Caco-2 (cell line): Measurements from ENCODE around the gene RHBDD1. TPM values are rescaled to one million over a fixed set of nuclear protein-coding genes. Genes with fewer than 3 reads are reported as not detected.

ENCODE experiments used
- BruUV-seq: library from RNA; stranded (reverse); fragments of 400-500 nt; replicated peaks from 2 replicates; lab custom pipeline; 2021; lab: Mats Ljungman, UMichigan
- CTCF ChIA-PET: fragments of 300-600 bp; sonication (Branson Sonifier 250); formaldehyde crosslinking; loops from one replicate; lab custom pipeline; 2022; ENCODE audit warnings: antibody characterized with exemption; lab: Charles Lee
- POLR2A ChIA-PET: fragments of 300-600 bp; sonication (Branson Sonifier 250); formaldehyde crosslinking; loops from one replicate; lab custom pipeline; 2022; ENCODE audit warnings: antibody characterized with exemption; lab: Charles Lee
- DNase-seq, 2 experiments: peaks; one replicate each; pipeline versions ENCODE4 v3.0.0 to v3.0.0-alpha.2; 2020 to 2022
- H3K27me3 ChIP-seq: replicated peaks from 2 replicates; pipeline ENCODE4 v1.6.0; 2011; ENCODE audit warnings: low read length; ENCODE audit not compliant: control insufficient read depth, insufficient read depth
- H3K36me3 ChIP-seq: 2 replicates; pipeline ENCODE4 v1.5.1; 2011; ENCODE audit warnings: low read length; ENCODE audit not compliant: control insufficient read depth, insufficient read depth
- H3K4me1 ChIP-seq: fragments of 250-450 bp; sonication (Bioruptor Pico); 2 replicates; pipeline ENCODE4 v1.5.1; 2020; ENCODE audit warnings: mild to moderate bottlenecking
- H3K4me3 ChIP-seq: 2 replicates; pipeline ENCODE4 v1.5.1; 2011; ENCODE audit warnings: low read depth, mild to moderate bottlenecking, control low read depth, low read length
- H3K9me3 ChIP-seq: fragments of 250-450 bp; sonication (Bioruptor Pico); 2 replicates; pipeline ENCODE4 v1.5.1; 2020; ENCODE audit warnings: mild to moderate bottlenecking, moderate library complexity
- H3K27ac Mint-ChIP-seq: one replicate; pipeline ENCODE4 v1.8.0; 2022; ENCODE audit warnings: mixed read lengths; ENCODE audit not compliant: unreplicated experiment
- H3K27me3 Mint-ChIP-seq: one replicate; pipeline ENCODE4 v1.8.0; 2022; ENCODE audit warnings: mixed read lengths; ENCODE audit not compliant: insufficient read depth, unreplicated experiment
- H3K36me3 Mint-ChIP-seq: one replicate; pipeline ENCODE4 v1.8.0; 2022; ENCODE audit warnings: mild to moderate bottlenecking, mixed read lengths; ENCODE audit not compliant: insufficient read depth, unreplicated experiment
- H3K4me1 Mint-ChIP-seq: one replicate; pipeline ENCODE4 v1.8.0; 2022; ENCODE audit warnings: low read depth, mixed read lengths; ENCODE audit not compliant: unreplicated experiment
- H3K4me3 Mint-ChIP-seq: one replicate; pipeline ENCODE4 v1.8.0; 2022; ENCODE audit warnings: mild to moderate bottlenecking, moderate library complexity, mixed read lengths; ENCODE audit not compliant: unreplicated experiment
- H3K9me3 Mint-ChIP-seq: one replicate; pipeline ENCODE4 v1.8.0; 2022; ENCODE audit warnings: mixed read lengths; ENCODE audit not compliant: unreplicated experiment
- CTCF ChIP-seq, 2 experiments: fragments of 200-600 bp in 1 of 2; IDR thresholded peaks; 1 replicate in 1 of 2; 2 replicates in 1 of 2; pipeline versions ENCODE4 v1.5.1 to v1.8.0; 2011 to 2022; ENCODE audit warnings: antibody characterized with exemption in 1 of 2, control low read depth in 1 of 2, inconsistent platforms in 1 of 2, low read depth in 1 of 2, low read length in 1 of 2, mild to moderate bottlenecking in 1 of 2, moderate library complexity in 1 of 2; ENCODE audit not compliant: insufficient read depth in 1 of 2, severe bottlenecking in 1 of 2, unreplicated experiment in 1 of 2
- intact Hi-C: fragments of 100-400 bp; cut with micrococcal nuclease; formaldehyde crosslinking; loops from one replicate; pipeline ENCODE4 v1.10.0; 2022; ENCODE audit not compliant: unreplicated experiment
- total RNA-seq: library from RNA; stranded (reverse); gene quantifications from 2 replicates; pipeline ENCODE4 v1.2.3, GENCODE V29; 2022

Gene RHBDD1
- total RNA-seq, 1 experiment from 2014 or later: 14.3 TPM

GRCh38 chr2:226934546-226935201, 98.8 kb downstream of the RHBDD1 start:
- Histone ChIP-seq H3K36me3 (no peaks in the 10 kb centered on the region), H3K4me3 (no peak overlapping the region), H3K9me3 (no peaks in the 10 kb centered on the region), H3K27me3 (no peaks in the 10 kb centered on the region), H3K4me1 (no peaks in the 10 kb centered on the region)
- intact Hi-C loops: no loop called here
- POLR2A ChIA-PET: no interaction called here
- H3K9me3 Mint-ChIP-seq: no peaks in the 10 kb centered on the region
- no peaks in the 10 kb centered on the region for H3K27me3 Mint-ChIP-seq
- no peak for TF ChIP-seq CTCF (IDR thresholded peaks at IDR 0.05; ENCODE audit: insufficient read depth in 1 of 2, low read depth in 1 of 2, low read length in 1 of 2, severe bottlenecking in 1 of 2, unreplicated experiment in 1 of 2)
- BruUV-seq: no TSS peak
- no peaks in the 10 kb centered on the region for H3K36me3 Mint-ChIP-seq
- H3K27ac Mint-ChIP-seq: no peak overlapping the region
- H3K4me3 Mint-ChIP-seq: no peak overlapping the region
- H3K4me1 Mint-ChIP-seq: no peaks in the 10 kb centered on the region
- DNase-seq: no peak
- CTCF ChIA-PET: no interaction called here

GRCh38 chr2:226943862-226944620, 108.2 kb downstream of the RHBDD1 start:
- H3K27me3 Mint-ChIP-seq: no peaks in the 10 kb centered on the region
- H3K4me1 Mint-ChIP-seq: no peaks in the 10 kb centered on the region
- no peaks in the 10 kb centered on the region for H3K36me3 ChIP-seq
- no peak overlapping the region for H3K4me3 ChIP-seq
- ChIA-PET CTCF (no interaction called here), POLR2A (no interaction called here)
- peaks cover 6% of the 10 kb centered on the region for H3K36me3 Mint-ChIP-seq
- intact Hi-C loops: no loop called here
- no peaks in the 10 kb centered on the region for H3K9me3 ChIP-seq
- no peak overlapping the region for H3K27ac Mint-ChIP-seq
- no peak overlapping the region for H3K4me3 Mint-ChIP-seq
- no TSS peak for BruUV-seq
- DNase-seq: no peak
- H3K9me3 Mint-ChIP-seq: peaks cover 9% of the 10 kb centered on the region
- no peaks in the 10 kb centered on the region for H3K27me3 ChIP-seq
- TF ChIP-seq CTCF (IDR thresholded peaks at IDR 0.05; ENCODE audit: insufficient read depth in 1 of 2, low read depth in 1 of 2, low read length in 1 of 2, severe bottlenecking in 1 of 2, unreplicated experiment in 1 of 2): no peak
- no peaks in the 10 kb centered on the region for H3K4me1 ChIP-seq

GRCh38 chr2:226953206-226953605, 117.4 kb downstream of the RHBDD1 start:
- TF ChIP-seq CTCF (IDR thresholded peaks at IDR 0.05; ENCODE audit: insufficient read depth in 1 of 2, low read depth in 1 of 2, low read length in 1 of 2, severe bottlenecking in 1 of 2, unreplicated experiment in 1 of 2): no peak
- no peaks in the 10 kb centered on the region for H3K27me3 ChIP-seq
- H3K4me3 Mint-ChIP-seq: no peak overlapping the region
- POLR2A ChIA-PET: no interaction called here
- H3K4me3 ChIP-seq: no peak overlapping the region
- no peaks in the 10 kb centered on the region for H3K9me3 ChIP-seq
- H3K36me3 ChIP-seq: no peaks in the 10 kb centered on the region
- no TSS peak for BruUV-seq
- H3K9me3 Mint-ChIP-seq: no peaks in the 10 kb centered on the region
- DNase-seq: no peak
- H3K27ac Mint-ChIP-seq: no peak overlapping the region
- no peaks in the 10 kb centered on the region for H3K4me1 ChIP-seq
- no peaks in the 10 kb centered on the region for H3K27me3 Mint-ChIP-seq
- H3K4me1 Mint-ChIP-seq: no peaks in the 10 kb centered on the region
- intact Hi-C loops: no loop called here
- no peaks in the 10 kb centered on the region for H3K36me3 Mint-ChIP-seq
- CTCF ChIA-PET: no interaction called here
